ENCODE results near the gene SLC7A5.
"Not testable (repeated sequence)": the region's sequence is repeated elsewhere in the genome, so short reads cannot be mapped to it uniquely, and the experiment has no call there.

SLC7A5 gene

GRCh38 chr16:87881324-87882200 lies 12.3 kb upstream of the SLC7A5 start:
- no peak overlapping the region for H3K4me3 ChIP-seq (replicated peaks; ENCODE audit: low read depth, low read length)
- H3K27me3 ChIP-seq (replicated peaks; ENCODE audit: control insufficient read depth, insufficient read depth, low read length), result no peaks in the 10 kb centered on the region
- TF ChIP-seq CTCF (IDR thresholded peaks at IDR 0.05; ENCODE audit: insufficient read depth, low read length, poor library complexity, severe bottlenecking), result no peak
- no peak for DNase-seq (ENCODE audit: extremely low read depth, insufficient read length)
- no peaks in the 10 kb centered on the region for H3K36me3 ChIP-seq (ENCODE audit: control insufficient read depth, insufficient read depth, low read length)

- no peaks in the 10 kb centered on the region for H3K36me3 ChIP-seq (ENCODE audit: control insufficient read depth, insufficient read depth, low read length)
Observed at GRCh38 chr16:87880117-87880696, 10.9 kb upstream of the SLC7A5 start.

GRCh38 chr16:87879411-87880013 lies 10.2 kb upstream of the SLC7A5 start:
- H3K27me3 ChIP-seq (replicated peaks; ENCODE audit: control insufficient read depth, insufficient read depth, low read length), result not testable (repeated sequence)

More at GRCh38 chr16:87880117-87880696, 10.9 kb upstream of the SLC7A5 start:
- TF ChIP-seq CTCF (IDR thresholded peaks at IDR 0.05; ENCODE audit: insufficient read depth, low read length, poor library complexity, severe bottlenecking), result no peak
- no peaks in the 10 kb centered on the region for H3K27me3 ChIP-seq (replicated peaks; ENCODE audit: control insufficient read depth, insufficient read depth, low read length)
- H3K4me3 ChIP-seq (replicated peaks; ENCODE audit: low read depth, low read length), result no peak overlapping the region
- no peak for DNase-seq (ENCODE audit: extremely low read depth, insufficient read length)

GRCh38 chr16:87878704-87879103 lies 9.4 kb upstream of the SLC7A5 start:
- Histone ChIP-seq H3K27me3 (replicated peaks; ENCODE audit: control insufficient read depth, insufficient read depth, low read length) (no peaks in the 10 kb centered on the region), H3K36me3 (ENCODE audit: control insufficient read depth, insufficient read depth, low read length) (no peaks in the 10 kb centered on the region), H3K4me3 (replicated peaks; ENCODE audit: low read depth, low read length) (no peak overlapping the region)
- TF ChIP-seq CTCF (IDR thresholded peaks at IDR 0.05; ENCODE audit: insufficient read depth, low read length, poor library complexity, severe bottlenecking), result no peak
- DNase-seq (ENCODE audit: extremely low read depth, insufficient read length), result no peak

More at GRCh38 chr16:87879411-87880013, 10.2 kb upstream of the SLC7A5 start:
- not testable (repeated sequence) for H3K4me3 ChIP-seq (replicated peaks; ENCODE audit: low read depth, low read length); DNase-seq (ENCODE audit: extremely low read depth, insufficient read length); H3K36me3 ChIP-seq (ENCODE audit: control insufficient read depth, insufficient read depth, low read length)

GRCh38 chr16:87877942-87878507 lies 8.7 kb upstream of the SLC7A5 start:
- peak; percentile 42 for TF ChIP-seq CTCF (IDR thresholded peaks at IDR 0.05; ENCODE audit: insufficient read depth, low read length, poor library complexity, severe bottlenecking)
- Histone ChIP-seq H3K27me3 (replicated peaks; ENCODE audit: control insufficient read depth, insufficient read depth, low read length) (no peaks in the 10 kb centered on the region), H3K4me3 (replicated peaks; ENCODE audit: low read depth, low read length) (no peak overlapping the region), H3K36me3 (ENCODE audit: control insufficient read depth, insufficient read depth, low read length) (no peaks in the 10 kb centered on the region)
- DNase-seq (ENCODE audit: extremely low read depth, insufficient read length), result no peak
